NAMALWA (cell line): ENCODE results near the gene ELL.
"Not testable (repeated sequence)": the region's sequence is repeated elsewhere in the genome, so short reads cannot be mapped to it uniquely, and the experiment has no call there.

Experiments used
- DNase-seq: peaks from one replicate; pipeline ENCODE4 v3.0.0-alpha.2; 2015; ENCODE audit warnings: low spot score

ELL gene

DNA sequence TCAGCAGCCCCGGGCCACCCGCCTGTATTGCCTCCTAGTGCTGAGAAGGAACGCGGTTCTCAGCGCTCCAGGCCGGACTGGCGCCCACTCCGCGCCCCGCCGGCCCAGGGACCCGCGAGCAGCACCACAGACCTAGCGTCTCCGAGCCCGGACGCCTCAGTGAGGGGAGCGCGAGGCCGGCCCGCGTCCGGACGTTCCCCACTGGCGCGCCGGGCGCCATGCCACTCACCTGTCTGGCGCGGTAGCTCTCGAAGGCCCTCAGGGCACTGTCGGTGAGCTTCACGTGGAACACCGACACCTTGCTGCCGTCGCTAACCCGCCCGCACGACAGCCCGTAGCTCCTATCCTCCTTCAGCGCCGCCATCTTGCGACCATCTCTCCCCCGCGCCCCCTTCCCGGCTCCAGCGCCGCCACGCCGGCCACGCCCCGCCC lies at the start of gene ELL:
Gene ELL (minus strand): TSS at position 379 of the 432 bp plus-strand sequence. CDS start 15 bp downstream, at position 364.
- no peak for DNase-seq

DNA sequence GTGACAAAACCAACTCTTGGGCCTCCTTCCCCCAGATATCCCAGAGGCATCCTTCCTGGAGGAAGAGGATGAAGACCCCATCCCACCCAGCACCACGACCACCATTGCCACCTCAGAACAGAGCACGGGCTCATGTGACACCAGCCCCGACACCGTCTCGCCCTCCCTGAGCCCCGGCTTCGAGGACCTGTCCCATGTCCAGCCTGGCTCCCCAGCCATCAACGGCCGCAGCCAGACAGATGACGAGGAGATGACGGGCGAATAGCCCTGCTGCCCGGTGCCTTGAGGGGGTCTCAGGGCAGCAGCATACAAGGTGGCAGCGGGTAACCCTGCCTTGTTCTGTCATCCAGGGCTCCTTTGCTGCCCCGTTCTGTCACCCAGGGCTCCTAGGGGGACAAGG lies 46.5 kb upstream of the ELL start:
- no peak for DNase-seq

DNA sequence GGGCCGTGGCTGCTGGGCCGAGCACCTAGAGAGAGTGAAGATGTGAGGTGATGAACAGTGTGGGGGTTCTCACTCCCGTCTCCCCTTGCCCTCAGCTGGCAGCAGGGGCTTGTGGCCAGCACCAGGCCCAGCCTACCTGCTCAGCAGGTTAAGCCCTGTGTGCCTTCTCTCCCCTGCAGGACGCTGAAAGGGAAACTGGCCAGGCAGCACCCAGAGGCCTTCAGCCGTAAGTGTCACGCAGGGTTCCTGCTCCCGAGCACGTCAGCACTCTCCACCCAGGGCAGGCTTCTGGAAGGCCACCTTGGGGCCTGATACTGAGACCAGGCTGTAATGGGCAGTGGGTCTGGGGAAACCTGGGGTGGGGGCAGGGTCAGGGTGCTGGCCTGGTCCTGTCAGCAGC lies 45.1 kb upstream of the ELL start:
- no peak for DNase-seq

DNA sequence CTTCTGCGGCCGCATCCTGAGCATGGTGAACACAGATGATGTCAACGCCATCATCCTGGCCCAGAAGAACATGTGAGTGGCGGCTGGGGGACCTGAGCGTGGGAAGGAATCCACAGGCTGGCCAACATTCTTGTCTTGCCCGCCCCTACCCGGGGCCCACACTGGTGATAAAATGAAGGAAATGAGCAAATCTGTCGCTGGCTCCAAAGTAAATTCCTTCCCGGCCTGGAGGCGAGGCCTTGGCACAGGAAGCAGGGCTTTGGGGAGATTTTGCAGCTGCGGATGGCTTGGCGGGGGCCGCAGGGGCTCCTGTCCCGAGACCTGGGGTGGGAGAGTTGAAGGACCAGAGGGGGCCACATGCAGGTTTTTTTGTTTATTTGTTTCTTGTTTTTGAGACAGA lies 40.2 kb upstream of the ELL start:
- no peak for DNase-seq

DNA sequence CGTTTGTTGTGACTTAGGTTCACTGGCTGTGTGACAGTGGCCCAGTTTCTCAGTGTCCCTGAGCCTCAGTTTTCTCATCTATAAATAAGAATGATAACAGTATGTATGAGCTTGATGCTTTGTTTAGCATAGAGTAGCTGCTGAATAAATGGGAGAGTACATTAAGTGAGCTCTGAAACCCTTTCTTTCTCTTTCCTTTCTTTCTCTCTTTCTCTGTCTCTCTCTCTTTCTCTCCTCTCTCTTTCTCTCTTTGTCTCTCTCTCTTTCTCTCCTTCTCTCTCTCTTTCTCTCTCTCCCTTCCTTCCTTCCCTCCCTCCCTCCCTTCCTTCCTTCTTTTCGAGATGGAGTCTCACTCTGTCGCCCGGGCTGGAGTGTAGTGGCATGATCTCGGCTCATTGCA lies 37.8 kb upstream of the ELL start:
- no peak for DNase-seq

DNA sequence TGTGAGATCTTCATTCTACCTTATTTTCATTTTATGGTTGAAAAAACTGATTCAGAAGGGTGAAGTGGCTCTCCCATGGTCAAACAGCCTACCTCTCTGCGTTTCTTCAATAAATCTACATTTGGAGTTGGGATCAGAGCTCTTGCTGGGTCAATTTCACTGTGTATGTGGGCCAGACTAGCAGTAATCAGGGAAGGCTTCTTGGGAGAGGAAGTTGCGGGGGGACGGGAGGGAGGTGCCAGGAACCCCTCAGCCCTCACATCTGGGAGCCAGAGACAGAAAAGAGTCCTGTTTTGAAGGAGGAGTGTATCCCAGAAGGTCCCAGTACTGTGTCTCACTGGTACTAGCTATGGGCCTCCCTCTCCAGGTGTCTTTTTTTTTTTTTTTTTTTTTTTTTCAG lies 36.7 kb upstream of the ELL start:
- no peak for DNase-seq

DNA sequence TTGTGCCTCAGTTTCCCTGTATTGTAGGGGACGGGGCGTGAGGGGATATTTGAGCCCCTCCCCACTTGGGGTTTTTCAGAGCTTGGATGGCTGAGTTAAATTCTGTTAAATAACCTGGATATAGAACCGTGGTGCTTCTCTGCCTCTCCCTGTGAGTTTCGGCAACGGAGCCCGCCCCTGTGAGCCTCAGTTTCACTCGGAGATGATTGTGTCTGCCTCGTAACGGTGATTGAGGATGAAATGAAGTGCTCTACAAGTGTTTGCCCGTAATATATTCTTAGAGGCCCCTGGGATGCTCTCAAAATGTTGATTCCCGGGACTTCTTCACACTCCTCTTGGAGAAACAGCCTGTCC lies 36.3 kb upstream of the ELL start:
- no peak for DNase-seq

DNA sequence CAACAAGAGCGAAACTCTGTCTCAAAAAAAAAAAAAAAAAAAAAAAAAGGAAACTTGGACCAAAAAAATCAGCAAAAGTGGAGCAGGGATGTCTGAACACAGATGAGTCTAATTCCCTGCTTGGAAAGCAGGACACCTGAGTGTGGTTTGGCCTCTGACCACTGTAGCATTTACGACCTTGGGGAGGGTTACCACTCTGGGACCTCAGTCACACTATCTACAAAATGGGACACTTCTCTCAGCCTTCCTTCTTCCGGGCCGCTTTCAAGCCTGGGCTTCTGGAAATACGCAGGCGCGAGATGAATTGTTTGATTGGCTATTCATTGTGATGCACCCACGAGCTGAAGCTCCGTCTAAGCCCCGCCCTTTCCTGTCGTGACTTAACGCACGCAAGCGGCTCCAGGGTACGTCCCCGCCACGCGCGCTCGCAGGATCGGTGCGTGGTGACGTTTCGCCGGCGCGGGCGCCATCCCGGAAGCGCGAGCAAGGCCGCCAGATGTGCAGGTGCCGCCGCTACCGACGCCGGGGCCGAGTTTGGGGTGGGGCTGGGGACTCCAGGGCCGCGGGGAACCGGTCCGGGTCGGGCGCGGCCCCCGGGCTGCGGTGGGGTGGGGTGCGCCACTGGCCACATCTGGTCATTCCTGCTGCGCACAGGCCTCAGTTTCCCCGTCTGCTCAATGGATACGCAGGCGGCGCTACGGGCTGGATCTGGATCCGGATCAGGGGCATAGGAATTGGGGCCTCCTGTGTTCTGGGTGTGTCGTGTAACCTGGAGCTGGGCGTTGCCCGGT lies 35.7 kb upstream of the ELL start, which contains the start of gene KXD1:
Gene KXD1 (plus strand): TSS at position 460 of the 791 bp plus-strand sequence. CDS start 4,187 bp downstream, outside the sequence.
- peak; percentile 100 for DNase-seq

DNA sequence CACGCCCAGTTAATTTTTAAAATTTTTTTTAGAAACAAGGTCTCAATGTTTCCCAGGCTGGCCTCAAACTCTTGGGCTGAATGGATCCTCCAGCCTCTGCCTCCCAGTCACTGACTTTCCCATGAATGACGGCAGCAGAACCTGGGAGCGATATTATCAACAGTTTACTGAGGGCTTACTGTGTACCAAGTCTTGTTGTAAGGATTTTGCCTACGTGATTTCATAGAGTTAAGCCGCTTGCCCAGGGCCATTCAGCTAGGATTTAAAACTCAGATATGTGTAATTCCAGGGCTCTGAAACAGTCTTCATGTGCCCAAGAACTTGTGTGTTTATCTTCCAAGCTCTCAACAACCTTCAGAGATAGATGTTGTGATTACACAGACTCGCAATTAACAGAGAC lies 29.8 kb upstream of the ELL start:
- no peak for DNase-seq

DNA sequence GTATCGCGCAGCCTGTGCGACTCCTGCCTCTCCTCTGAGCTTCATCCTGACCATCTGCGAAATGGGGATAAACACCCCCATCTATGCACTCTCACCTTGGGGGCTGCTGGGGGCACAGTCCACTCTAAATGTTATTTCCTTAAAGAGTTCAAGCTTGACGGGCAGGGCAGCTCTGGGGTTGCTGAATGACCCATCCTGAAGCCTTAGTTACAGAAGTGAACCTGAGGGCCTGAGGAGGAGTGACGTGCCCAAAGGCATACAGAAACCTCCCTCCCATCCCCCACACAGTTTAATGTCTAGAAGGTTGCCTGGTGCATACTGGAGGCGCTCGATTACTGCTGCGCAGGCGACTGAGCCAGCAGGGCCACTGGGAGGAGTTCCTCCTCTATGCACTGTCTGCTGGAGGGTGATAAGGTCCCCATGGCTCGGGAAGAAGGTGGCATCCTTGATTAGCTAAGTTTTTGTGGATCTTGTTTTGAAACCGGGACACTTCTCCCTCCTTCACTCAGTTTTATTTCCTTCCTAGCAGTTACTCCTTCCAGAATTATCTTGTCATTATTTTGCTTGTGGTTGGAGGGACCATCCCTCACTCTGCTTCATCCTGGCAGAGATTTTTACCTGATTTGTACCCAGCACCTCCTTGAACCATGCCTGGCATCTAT lies 22.1 kb upstream of the ELL start:
- DNase-seq, result peak; percentile 92

DNA sequence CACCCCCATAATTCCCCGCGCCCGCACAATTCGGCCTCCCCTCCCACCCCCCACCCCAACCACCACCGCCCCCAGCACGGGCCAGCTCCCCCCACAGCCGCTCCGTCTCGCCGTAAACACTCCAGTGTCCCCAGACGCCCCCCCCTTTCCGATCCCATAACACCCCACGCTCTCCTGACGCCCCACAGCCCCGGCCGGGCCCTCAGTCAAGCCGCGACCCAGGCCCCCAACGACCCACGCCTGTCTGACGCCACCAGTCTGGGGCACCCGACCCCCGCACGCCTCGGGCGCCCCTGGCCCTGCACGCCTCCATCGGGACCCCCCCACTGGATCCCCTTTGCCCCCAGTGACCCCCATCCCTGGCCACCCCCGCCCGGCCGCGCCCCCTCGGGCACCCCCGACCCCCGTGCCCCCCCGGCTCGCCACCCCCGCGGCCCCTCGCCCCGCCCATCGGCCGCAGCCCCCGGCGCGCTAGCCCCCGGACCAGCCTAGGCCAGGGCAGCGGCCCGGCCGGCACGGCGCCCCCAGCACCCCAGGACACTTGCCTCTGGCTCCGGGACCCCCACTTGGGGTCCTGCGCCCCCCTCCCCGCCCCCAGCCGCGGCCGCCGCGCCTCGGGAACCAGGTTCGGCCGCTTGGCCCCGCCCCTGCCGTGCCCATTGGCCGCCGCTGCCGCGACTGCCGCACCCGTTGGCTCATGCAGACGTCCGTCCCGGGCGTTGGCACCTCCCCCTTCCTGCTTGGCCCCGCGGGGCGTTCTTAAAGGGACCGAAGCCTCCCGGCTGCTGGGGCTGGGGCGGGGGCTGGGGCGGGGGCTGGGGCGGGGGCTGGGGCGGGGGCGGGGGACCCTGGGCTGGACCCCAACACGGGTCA lies 21.3 kb upstream of the ELL start, which contains the start of gene FKBP8:
Gene FKBP8 (minus strand): TSS at position 633 of the 873 bp plus-strand sequence. CDS start 1,603 bp downstream, outside the sequence.
- DNase-seq, result peak; percentile 91

DNA sequence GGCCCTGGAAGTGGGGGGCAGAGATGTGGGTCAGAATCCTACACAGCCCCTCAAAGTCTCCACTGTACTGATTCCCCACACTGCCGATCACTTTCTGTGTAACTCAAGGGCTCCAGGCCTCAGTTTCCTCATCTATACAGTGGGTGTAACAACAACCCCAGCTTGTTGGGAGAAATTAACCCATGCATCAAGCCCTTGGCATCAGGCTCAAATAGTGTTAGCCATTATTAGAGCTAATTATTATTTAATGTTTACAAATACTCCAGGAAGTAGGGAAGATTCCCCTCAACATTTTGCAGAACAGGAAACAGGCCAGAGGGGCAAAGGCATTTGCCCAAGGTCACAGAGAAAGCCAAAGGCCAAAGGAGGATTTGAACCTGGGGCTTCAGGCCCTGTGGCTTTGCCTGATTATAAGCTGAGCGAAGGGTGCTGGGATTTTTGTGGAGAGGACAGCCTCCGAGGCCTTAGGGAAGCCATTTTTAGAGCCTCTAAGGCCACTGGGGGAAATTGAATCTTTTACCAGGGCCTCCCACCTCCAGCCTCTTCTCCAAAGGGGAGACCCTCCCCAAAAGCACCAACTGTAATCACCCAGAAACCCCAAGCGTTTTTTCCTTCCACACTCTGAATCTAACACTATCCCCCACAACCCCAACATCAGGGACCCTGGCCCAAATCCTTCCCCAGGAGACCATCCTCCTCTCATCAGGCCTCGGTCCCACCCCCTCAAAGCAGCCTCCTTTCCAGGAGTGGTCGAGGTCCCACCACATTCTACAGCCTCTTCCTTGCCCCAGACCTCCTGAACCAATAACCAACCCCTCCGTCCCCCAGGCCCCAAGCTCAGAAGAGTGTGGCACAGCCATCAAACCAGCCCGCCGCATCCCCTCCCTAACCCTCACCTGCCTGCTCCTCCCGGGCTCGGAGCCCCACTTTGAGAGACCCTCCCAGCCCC lies 20.4 kb upstream of the ELL start:
- DNase-seq, result peak; percentile 31

DNA sequence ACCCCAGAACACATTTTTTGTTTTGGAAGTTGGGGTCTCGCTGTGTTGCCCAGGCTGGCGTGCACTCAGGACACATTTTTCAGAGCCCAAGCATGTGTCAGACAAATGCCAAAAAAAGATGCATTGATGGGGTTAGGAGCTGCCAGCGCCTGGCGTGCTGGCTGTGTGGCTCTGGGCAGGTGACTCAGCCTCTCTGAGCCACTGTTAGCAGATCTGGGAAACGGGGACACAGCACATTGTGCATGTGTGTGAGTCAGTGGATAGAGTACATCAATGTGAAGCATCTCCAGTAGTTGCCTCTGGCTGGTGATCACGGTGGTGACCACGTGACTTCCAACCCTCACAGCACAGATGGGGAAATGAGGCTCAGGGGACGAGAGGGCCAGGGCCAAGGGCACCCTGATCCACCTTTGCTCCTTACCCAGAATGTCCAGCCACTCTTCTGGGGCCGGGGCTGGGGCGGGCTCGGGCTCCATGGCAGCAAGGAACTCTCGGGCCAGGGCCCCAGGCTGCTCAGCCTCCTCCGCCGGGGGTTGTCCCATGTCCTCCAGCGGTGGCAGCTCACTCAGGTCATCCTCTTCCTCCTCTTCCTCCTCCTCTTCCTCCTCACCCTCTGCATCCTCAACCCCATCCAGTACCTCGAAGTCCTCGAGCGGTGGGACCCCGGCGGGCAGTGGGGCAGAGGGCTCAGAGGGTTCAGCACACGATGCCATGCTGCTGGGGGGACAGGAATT lies 19.6 kb upstream of the ELL start:
- DNase-seq, result no peak

DNA sequence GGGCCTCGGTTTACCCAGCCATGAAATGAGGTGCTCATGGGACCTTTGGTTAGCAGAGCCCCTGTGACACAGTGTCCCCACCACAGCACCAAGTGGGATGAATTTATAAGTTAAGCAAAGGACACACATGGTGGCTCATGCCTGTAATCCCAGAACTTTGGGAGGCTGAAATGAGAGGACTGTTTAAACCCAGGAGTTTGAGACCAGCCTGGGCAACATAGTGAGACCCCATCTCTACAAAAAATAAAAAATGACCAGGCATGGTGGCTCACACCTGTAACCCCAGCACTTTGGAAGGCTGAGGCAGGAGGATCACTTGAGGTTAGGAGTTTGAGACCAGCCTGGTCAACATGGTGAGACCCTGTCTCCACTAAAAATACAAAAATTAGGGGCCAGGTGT lies 18.3 kb upstream of the ELL start:
- not testable (repeated sequence) for DNase-seq

DNA sequence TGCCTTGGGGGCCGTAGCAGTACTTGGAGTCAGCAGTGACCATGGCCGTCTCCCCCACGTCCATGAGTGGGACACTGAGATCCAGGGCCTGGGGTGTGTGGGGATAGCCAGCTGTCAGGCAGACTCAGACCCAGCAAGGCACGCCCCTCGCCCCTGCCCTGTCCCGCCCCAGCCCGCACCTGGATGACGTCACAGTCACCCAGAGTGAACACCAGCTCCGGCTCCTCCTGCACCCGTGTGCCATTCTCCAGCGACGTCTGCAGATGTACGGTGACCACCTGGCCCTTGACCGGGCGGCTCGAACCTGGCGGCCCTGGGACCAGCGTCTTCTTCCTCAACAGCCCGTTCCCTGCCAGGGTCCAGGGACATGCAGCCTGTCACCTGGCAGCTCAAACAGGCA lies 17.5 kb upstream of the ELL start:
- DNase-seq, result no peak

DNA sequence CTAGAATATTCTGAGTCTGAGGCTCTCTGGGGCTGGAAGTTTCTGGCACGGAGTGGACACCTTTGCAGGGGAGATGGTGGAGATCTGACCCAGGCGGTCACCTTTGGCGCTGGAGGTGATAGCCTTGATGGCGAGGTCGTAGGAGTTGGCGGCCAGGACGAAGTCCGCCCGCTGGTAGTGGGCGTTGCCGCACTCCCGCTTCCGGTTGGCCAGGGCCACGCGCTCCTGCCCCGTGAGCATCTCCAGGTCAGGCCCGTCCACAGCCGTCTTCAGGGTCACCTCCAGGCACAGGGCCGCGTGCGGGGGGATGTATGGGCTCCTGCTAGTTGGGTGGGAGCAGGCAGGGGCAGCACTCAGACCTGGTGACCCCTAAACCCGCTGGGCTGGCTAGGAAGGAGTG lies 16.2 kb upstream of the ELL start:
- no peak for DNase-seq

DNA sequence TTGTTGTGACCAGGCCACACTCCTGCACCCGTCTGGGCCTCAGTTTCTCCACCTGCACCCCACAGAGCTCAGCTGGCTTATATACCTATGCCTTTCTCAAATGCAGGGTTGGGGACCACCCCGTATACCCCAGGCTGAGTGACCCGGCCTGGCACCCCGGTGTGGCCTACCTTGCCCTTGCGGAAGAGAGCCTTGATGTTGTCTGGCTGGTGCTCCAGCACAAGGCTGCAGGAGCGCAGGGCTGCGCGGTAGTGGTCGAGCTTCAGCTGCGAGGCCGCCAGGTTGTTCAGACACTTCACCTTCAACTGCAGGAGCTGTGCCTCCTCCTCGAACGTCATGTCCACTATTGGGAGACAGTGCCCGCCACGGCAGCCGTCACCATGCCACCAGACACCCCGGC lies 15.6 kb upstream of the ELL start:
- no peak for DNase-seq

DNA sequence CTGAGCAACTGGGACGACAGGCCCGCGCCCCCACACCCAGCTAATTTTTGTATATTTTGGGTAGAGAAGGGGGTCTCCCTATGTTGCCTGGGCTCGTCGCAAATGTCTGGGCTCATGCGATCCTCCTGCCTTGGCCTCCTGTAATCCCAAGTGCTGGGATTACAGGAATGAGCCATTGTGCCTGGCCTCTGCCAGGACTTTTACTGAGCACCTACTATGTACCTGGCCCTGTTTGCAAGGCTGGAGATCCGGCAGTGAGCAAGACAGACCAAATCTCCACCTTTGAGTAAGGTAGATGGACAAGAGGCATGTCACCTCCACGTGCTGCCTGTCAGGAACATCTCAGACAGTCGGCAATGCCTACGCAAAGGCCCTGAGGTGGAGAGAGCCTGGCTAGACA lies 14.6 kb upstream of the ELL start:
- no peak for DNase-seq

DNA sequence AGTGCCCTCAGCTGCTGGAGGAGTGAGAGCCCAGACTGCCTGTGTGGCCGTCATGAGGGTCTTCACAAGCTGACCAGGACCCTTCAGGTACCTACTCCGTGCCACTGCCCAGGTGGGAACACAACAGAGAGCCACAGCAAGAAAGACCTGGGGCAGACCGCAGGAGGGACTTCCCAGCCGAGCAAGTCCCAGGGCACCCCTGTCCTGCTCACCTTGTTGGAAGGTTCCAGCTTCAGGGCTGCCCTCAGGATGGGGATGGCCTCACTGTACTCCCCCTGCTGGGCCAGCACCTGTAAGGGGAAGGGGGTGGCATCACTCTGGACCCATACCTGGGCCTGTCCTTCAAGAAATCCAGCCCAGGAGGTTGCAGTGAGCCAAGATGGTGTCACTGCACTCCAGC lies 11.2 kb upstream of the ELL start:
- DNase-seq, result no peak

DNA sequence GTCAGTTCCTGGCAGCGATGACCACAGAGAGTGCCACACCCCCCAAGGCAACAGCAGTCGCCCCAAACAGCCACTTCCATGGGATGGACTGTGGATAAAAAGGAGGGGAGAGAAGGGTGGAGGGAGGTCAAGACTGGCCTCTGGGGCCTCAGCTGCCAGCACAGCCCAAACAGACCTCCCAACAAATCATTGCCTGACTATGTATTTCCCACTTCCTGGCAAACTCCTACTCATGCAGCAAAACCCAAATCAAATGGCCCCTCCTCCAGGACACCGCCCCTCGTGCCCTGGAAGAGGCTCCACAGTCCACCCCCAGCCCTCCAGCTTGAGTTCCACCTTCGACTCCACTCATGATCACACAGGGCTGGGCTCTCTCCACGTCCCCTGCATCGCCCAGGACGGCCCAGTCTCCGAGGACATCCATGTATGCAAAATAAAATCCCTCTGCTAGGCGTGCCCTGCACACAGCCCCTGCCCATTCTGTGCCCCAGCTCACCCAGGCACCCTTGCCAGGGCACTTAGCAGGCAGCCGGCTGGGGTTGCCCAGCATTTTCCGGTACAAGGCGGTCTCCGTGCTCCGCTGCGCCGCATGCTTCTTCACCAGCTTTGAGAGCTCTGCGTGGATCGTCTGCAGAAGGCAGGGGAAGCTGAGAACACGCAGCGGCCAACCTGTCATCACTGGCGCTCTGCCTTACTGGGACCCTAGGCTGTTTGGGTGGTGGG lies 10.5 kb upstream of the ELL start:
- DNase-seq, result no peak
